Upper lobe of left lung (tissue), 6 donors: Measurements from ENCODE around the gene VPS9D1. TPM values are rescaled to one million over a fixed set of nuclear protein-coding genes. Genes with fewer than 3 reads are reported as not detected.

ENCODE experiments used
- ATAC-seq, 2 donors: fragments of 200-7000 bp; cut with Tn5 transposase; one replicate each; pipeline ENCODE4 v1.9.1; 2022; ENCODE audit warnings: mild to moderate bottlenecking in 2 of 2, moderate library complexity in 2 of 2; ENCODE audit not compliant: low FRiP score in 2 of 2
- DNase-seq, 2 donors: peaks; one replicate each; pipeline ENCODE4 v3.0.0-alpha.2; 2019 to 2020
- H3K27ac ChIP-seq, 4 donors: fragments of 200-600 bp; sonication (generic); one replicate each; pipeline ENCODE4 v1.5.1; 2016 to 2019
- H3K27me3 ChIP-seq, 4 donors: fragments of 200-600 bp; sonication (generic); one replicate each; pipeline ENCODE4 v1.5.1; 2017 to 2019
- H3K36me3 ChIP-seq, 4 donors: fragments of 200-600 bp; sonication (generic); one replicate each; pipeline ENCODE4 v1.5.1; 2016 to 2019
- H3K4me1 ChIP-seq, 4 donors: fragments of 200-600 bp; sonication (generic); one replicate each; pipeline ENCODE4 v1.5.1; 2018 to 2019
- H3K4me3 ChIP-seq, 4 donors: fragments of 200-600 bp; sonication (generic); one replicate each; pipeline ENCODE4 v1.5.1; 2017 to 2019; ENCODE audit warnings: mild to moderate bottlenecking in 2 of 4, moderate library complexity in 1 of 4
- H3K9me3 ChIP-seq, 4 donors: fragments of 200-600 bp; sonication (generic); one replicate each; pipeline ENCODE4 v1.5.1; 2018 to 2019
- EP300 ChIP-seq, 4 donors: sonication (generic); formaldehyde crosslinking; IDR thresholded peaks; one replicate each; pipeline ENCODE4 v1.5.1; 2017; ENCODE audit warnings: antibody characterized with exemption in 4 of 4, control low read depth in 2 of 4
- POLR2A ChIP-seq, 4 donors: fragments of 450-650 bp; IDR thresholded peaks; one replicate each; pipeline ENCODE4 v1.5.1; 2016 to 2017; ENCODE audit warnings: antibody characterized with exemption in 4 of 4, mild to moderate bottlenecking in 2 of 4
- POLR2AphosphoS5 ChIP-seq, 2 donors: sonication (generic); formaldehyde crosslinking; IDR thresholded peaks; one replicate each; pipeline ENCODE4 v1.5.1; 2017; ENCODE audit warnings: antibody characterized with exemption in 2 of 2
- WGBS, 2 donors: methylation state at CpG; one replicate each; pipeline ENCODE4 v1.1.5; 2017 to 2018; 5-methylcytosine and 5-hydroxymethylcytosine counted together
- total RNA-seq, 6 donors: library from RNA; depleted of rRNA in 4 of 6; stranded (reverse); fragments of >200 nt in 4 of 6; gene quantifications; one replicate each; pipeline versions ENCODE4 v1.1.0 to v1.2.1, GENCODE V29; 2016 to 2021
- TF ChIP-seq, protein P1 (sequence below), 6 experiments: fragments of 450-650 bp in 4 of 6; fragments of 200-600 bp in 2 of 6; sonication (generic) in 2 of 6; IDR thresholded peaks; one replicate each; pipeline ENCODE4 v1.5.1; 2016 to 2019; ENCODE audit warnings: antibody characterized with exemption in 6 of 6
- donor health status: DM: no; HTN: no; CAD: no; lungs with moderate emphysema.
- donor health status: DM: no; HTN: yes; CAD: no; lungs with severe emphysema.

The VPS9D1 gene
- total RNA-seq, 6 donors from 2014 or later = 7.4 to 45.1 (median 20.2) TPM

DNA sequence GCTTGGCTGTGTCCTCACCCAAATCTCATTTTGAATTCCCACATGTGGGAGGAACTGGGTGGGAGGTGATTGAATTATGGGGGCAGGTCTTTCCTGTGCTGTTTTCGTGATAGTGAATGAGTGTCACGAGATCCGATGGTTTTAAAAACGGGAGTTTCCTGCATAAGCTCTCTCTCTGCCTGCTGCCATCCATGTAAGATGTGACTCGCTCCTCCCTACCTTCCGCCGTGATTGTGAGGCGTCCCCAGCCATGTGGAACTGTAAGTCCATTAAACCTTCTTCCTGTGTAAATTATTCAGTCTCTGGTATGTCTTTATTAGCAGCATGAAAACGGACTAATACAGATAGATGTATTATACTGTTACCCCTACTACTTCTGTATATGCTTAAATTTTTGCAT lies 59.5 kb downstream of the VPS9D1 start:
- H3K4me1 ChIP-seq = peaks cover 18 to 26% (median 23%) of the 10 kb centered on the region in 4 donors
- ATAC-seq = no peak

DNA sequence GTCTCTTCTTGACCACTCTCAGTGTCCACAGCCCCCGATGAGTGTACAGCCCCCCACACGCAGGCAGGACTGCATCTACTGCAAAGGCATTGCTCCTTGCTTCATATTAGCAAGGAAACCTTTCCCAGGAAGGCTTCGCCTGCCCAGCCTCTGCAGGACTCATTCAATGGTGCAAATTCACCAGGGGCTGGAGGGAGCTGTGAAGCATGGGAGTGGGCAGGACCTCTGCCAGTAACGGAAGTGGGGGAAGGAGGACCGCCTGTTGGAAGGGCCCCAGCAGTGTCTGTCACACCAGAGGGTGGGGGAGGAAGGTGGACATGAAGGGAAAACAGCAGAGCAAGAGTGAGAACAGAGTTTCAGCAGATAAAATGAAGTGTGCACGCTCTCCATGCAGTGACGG lies 60.6 kb downstream of the VPS9D1 start:
- DNase-seq (no peak), ATAC-seq (no peak)
- 82 to 88% methylated on average over 7 of the region's 7 CpGs for WGBS, 2 donors
- TF ChIP-seq, protein P1, sequence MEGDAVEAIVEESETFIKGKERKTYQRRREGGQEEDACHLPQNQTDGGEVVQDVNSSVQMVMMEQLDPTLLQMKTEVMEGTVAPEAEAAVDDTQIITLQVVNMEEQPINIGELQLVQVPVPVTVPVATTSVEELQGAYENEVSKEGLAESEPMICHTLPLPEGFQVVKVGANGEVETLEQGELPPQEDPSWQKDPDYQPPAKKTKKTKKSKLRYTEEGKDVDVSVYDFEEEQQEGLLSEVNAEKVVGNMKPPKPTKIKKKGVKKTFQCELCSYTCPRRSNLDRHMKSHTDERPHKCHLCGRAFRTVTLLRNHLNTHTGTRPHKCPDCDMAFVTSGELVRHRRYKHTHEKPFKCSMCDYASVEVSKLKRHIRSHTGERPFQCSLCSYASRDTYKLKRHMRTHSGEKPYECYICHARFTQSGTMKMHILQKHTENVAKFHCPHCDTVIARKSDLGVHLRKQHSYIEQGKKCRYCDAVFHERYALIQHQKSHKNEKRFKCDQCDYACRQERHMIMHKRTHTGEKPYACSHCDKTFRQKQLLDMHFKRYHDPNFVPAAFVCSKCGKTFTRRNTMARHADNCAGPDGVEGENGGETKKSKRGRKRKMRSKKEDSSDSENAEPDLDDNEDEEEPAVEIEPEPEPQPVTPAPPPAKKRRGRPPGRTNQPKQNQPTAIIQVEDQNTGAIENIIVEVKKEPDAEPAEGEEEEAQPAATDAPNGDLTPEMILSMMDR (IDR thresholded peaks at IDR 0.05) = no peak
- TF ChIP-seq EP300 (IDR thresholded peaks at IDR 0.05) = no peak
- no peak for TF ChIP-seq POLR2A (IDR thresholded peaks at IDR 0.05)
- TF ChIP-seq POLR2AphosphoS5 (IDR thresholded peaks at IDR 0.05) = no peak
- H3K27ac ChIP-seq = peak overlapping the region in 1 of 4 donors; percentile 46
- peaks cover 21 to 36% (median 28%) of the 10 kb centered on the region in 4 donors for H3K4me1 ChIP-seq
- no peaks in the 10 kb centered on the region for H3K27me3 ChIP-seq
- H3K36me3 ChIP-seq = peaks cover 0 to 25% (median 10%) of the 10 kb centered on the region in 4 donors
- no peaks in the 10 kb centered on the region for H3K9me3 ChIP-seq
- no peak overlapping the region for H3K4me3 ChIP-seq

More for the DNA sequence above, 59.5 kb downstream of the VPS9D1 start:
- Histone ChIP-seq H3K9me3 (no peaks in the 10 kb centered on the region), H3K4me3 (no peak overlapping the region), H3K27me3 (no peaks in the 10 kb centered on the region), H3K36me3 (peaks cover 0 to 25% (median 10%) of the 10 kb centered on the region in 4 donors), H3K27ac (no peak overlapping the region)
- TF ChIP-seq, protein P1 (IDR thresholded peaks at IDR 0.05) = no peak
- TF ChIP-seq POLR2A (IDR thresholded peaks at IDR 0.05) (no peak), POLR2AphosphoS5 (IDR thresholded peaks at IDR 0.05) (no peak), EP300 (IDR thresholded peaks at IDR 0.05) (no peak)
- DNase-seq = no peak
- WGBS, 2 donors = 92 to 95% methylated on average over 9 of the region's 9 CpGs

DNA sequence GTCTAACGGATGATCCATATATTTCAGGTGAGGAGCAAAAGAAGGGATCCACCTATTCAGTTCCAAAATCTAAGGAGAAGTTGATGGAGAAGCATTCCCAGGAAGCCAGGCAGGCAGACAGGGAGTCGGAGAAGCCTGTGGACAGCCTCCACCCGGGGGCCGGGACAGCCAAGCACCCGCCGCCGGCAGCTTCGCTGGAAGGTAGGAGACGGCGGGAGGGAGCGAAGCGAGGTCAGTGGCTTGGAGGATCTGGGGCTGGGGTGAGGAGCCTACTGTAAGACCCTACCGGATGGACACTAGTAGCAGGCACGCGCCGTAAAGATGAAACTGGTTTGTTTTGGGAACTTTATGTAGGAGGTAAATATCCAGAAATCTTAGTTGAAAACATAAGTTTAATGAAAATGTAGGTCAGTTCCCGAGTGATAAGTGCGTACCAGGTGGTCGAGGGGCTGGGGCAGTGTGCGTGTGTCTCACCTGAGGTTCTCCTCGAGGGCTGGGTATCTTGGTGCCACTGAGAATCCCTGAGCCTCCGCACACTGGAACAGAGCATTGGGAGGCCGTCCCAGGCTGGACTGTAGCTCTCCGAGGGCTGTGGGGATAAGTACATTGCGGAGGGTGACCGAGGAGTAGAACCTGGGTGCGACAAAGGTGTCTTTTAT lies 62.3 kb downstream of the VPS9D1 start:
- Histone ChIP-seq H3K27me3 (no peaks in the 10 kb centered on the region), H3K36me3 (peaks cover 0 to 26% (median 10%) of the 10 kb centered on the region in 4 donors), H3K9me3 (no peaks in the 10 kb centered on the region), H3K4me3 (peak overlapping the region; percentile 89 to 97 (median 92)), H3K27ac (peak overlapping the region; percentile 81 to 91 (median 90)), H3K4me1 (peaks cover 21 to 39% (median 28%) of the 10 kb centered on the region in 4 donors)
- ATAC-seq = peak; percentile 20 to 22
- WGBS, 2 donors = 17 to 21% methylated on average over 25 to 27 of the region's 27 CpGs
- peak in 1 of 2 donors; percentile 83 for DNase-seq
- TF ChIP-seq, protein P1 (IDR thresholded peaks at IDR 0.05) = no peak
- TF ChIP-seq EP300 (IDR thresholded peaks at IDR 0.05) (no peak), POLR2AphosphoS5 (IDR thresholded peaks at IDR 0.05) (no peak), POLR2A (IDR thresholded peaks at IDR 0.05) (no peak)

DNA sequence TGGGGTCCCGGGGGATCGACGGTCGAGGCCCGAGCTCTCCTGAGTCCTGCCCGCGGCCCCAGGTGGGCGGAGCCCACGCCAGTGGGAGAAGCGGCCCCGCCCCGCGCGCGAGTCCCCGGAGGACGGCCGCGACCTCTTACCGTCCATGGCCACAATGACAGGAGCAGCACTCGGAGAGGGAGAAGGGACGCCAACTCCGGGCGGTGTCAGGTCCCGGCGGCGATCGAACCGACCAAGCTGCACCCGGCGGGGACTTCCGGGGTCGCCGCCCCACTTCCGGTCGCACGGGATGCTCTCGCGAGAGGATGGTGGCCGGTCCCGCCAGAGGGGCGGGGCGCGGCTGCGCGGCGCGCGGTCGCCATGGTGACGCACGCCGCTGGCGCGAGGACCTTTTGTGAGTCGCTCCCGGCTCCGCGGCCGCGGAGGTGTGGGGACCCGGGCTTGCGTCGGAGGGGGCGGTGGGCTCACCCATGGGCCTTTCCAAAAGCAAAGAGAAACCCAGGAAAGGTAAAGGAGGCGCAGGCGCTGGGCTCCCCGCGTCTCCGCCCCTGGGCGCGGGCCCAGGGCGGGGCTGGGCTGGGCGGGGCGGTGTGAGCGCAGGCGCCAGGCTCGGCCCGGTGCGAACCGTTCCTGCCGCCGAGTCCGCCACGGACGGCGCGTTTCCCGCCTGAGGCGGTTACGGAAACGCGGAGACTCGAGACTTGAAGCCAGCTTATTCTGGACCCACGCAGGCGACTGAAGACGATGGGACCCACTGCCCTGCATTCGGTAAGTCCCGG lies 63.1 kb downstream of the VPS9D1 start, which contains the start of the genes CHMP1A and SPATA33:
Gene CHMP1A, minus strand, starts transcription at position 267 of the 779 bp plus-strand sequence. Its CDS starts 120 bp downstream, at position 147.
Gene SPATA33, plus strand, starts transcription at position 395 of the 779 bp plus-strand sequence. Its CDS starts 76 bp downstream, at position 471.
- ATAC-seq (peak; percentile 92 to 99), DNase-seq (peak; percentile 81 to 98)
- Histone ChIP-seq H3K27ac (peak within 1 kb of the TSS; percentile 81 to 91 (median 90)), H3K36me3 (peaks cover 0 to 22% (median 8%) of the 10 kb centered on the region in 4 donors), H3K27me3 (no peaks in the 10 kb centered on the region), H3K9me3 (no peaks in the 10 kb centered on the region), H3K4me3 (peak within 1 kb of the TSS; percentile 89 to 97 (median 92)), H3K4me1 (peaks cover 21 to 39% (median 28%) of the 10 kb centered on the region in 4 donors)
- WGBS, 2 donors = 0 to 1% methylated on average over 8 to 77 of the region's 99 CpGs
- TF ChIP-seq POLR2A (IDR thresholded peaks at IDR 0.05) (peak in 3 of 4 donors; percentile 42 to 82 (median 45)), POLR2AphosphoS5 (IDR thresholded peaks at IDR 0.05) (peak; percentile 80 to 96), EP300 (IDR thresholded peaks at IDR 0.05) (no peak)
- TF ChIP-seq, protein P1 (IDR thresholded peaks at IDR 0.05) = peak in 2 of 6 experiments; percentile 20

Other genes with a start within 250 kb of the VPS9D1 start
- gene ANKRD11, start 230.3 kb downstream of the VPS9D1 start, total RNA-seq = 100 to 1,000 TPM in 5 of 6 donors, 10 to 100 TPM in 1; 92.4 to 313 (median 134) TPM
- 100 to 1,000 TPM in 4 of 6 donors, 10 to 100 TPM in 2; 72.6 to 419 (median 111) TPM for gene SPG7, start 212.5 kb downstream of the VPS9D1 start, total RNA-seq
- gene RPL13, start 160.2 kb downstream of the VPS9D1 start, total RNA-seq = 1,000 to 10,000 TPM; 1,332 to 3,837 (median 2,323) TPM
- gene CPNE7, start 145.1 kb downstream of the VPS9D1 start, total RNA-seq = 10 to 100 TPM in 1 of 6 donors, 1 to 10 TPM in 3, not detected in 2; 1.4 to 14.7 (median 3.6) TPM
- gene DPEP1, start 107.3 kb downstream of the VPS9D1 start, total RNA-seq = 1 to 10 TPM in 3 of 6 donors, not detected in 3; 1.2 to 2.7 (median 1.5) TPM
- 100 to 1,000 TPM in 1 of 6 donors, 10 to 100 TPM in 5; 51.4 to 117 (median 97.8) TPM for gene CHMP1A, start 63.2 kb downstream of the VPS9D1 start, total RNA-seq
- gene SPATA33, start 63.1 kb downstream of the VPS9D1 start, total RNA-seq = 10 to 100 TPM in 3 of 6 donors, 1 to 10 TPM in 3; 5.8 to 22.0 (median 8.8) TPM
- 100 to 1,000 TPM in 2 of 6 donors, 10 to 100 TPM in 4; 38.4 to 197 (median 85.3) TPM for gene CDK10, start 34.2 kb downstream of the VPS9D1 start, total RNA-seq
- gene SPATA2L, start 19.2 kb downstream of the VPS9D1 start, total RNA-seq = 10 to 100 TPM; 11.5 to 49.3 (median 26.5) TPM
- 100 to 1,000 TPM in 1 of 6 donors, 10 to 100 TPM in 5; 28.6 to 172 (median 39.0) TPM for gene ZNF276, start 639 bp upstream of the VPS9D1 start, total RNA-seq
- 10 to 100 TPM in 4 of 6 donors, 1 to 10 TPM in 2; 5.5 to 25.1 (median 12.1) TPM for gene FANCA, start 95.7 kb upstream of the VPS9D1 start, total RNA-seq
- 10 to 100 TPM in 4 of 6 donors, 1 to 10 TPM in 2; 6.1 to 52.4 (median 14.7) TPM for gene SPIRE2, start 107.6 kb upstream of the VPS9D1 start, total RNA-seq
- gene TCF25, start 152.7 kb upstream of the VPS9D1 start, total RNA-seq = 1,000 to 10,000 TPM in 1 of 6 donors, 100 to 1,000 TPM in 5; 132 to 1,060 (median 211) TPM
- 10 to 100 TPM in 2 of 6 donors, 1 to 10 TPM in 4; 4.9 to 44.0 (median 7.0) TPM for gene MC1R, start 198.0 kb upstream of the VPS9D1 start, total RNA-seq
- 1 to 10 TPM in 3 of 6 donors, under 1 TPM in 2, not detected in 1; 0.33 to 9.2 (median 2.1) TPM for gene TUBB3, start 202.4 kb upstream of the VPS9D1 start, total RNA-seq
- gene DEF8, start 227.9 kb upstream of the VPS9D1 start, total RNA-seq = 100 to 1,000 TPM in 2 of 6 donors, 10 to 100 TPM in 4; 45.7 to 671 (median 80.5) TPM